Activated B cell treated with CpG ODN at 0.5 μM for 24 hours (primary cell): Measurements from ENCODE around the gene ATP6V1G1. TPM values are rescaled to one million over a fixed set of nuclear protein-coding genes. Genes with fewer than 3 reads are reported as not detected.
A peak's percentile ranks its signal among the peaks of the same experiment; 100 is the strongest.
"Not testable (repeated sequence)": the region's sequence is repeated elsewhere in the genome, so short reads cannot be mapped to it uniquely, and the experiment has no call there.

Experiments used
- ATAC-seq: fragments of 200-7000 bp; cut with Tn5 transposase; one replicate; pipeline ENCODE4 v1.10.0; 2021; ENCODE audit warnings: low read depth, mild to moderate bottlenecking, moderate library complexity
- CTCF ChIA-PET: fragments of 350-600 bp; sonication (Branson Sonifier 250); formaldehyde crosslinking; loops from one replicate; lab custom pipeline; 2021; ENCODE audit warnings: antibody characterized with exemption; lab: Charles Lee
- POLR2A ChIA-PET: fragments of 350-600 bp; sonication (Branson Sonifier 250); formaldehyde crosslinking; loops from one replicate; lab custom pipeline; 2021; ENCODE audit warnings: antibody characterized with exemption; lab: Charles Lee
- DNase-seq: peaks from one replicate; pipeline ENCODE4 v3.0.0; 2022
- H3K27ac Mint-ChIP-seq: one replicate; pipeline ENCODE4 v1.8.0; 2020; ENCODE audit warnings: mixed read lengths
- H3K27me3 Mint-ChIP-seq: one replicate; pipeline ENCODE4 v1.8.0; 2021; ENCODE audit warnings: mixed read lengths
- H3K36me3 Mint-ChIP-seq: one replicate; pipeline ENCODE4 v1.8.0; 2021; ENCODE audit warnings: low read depth, mixed read lengths
- H3K4me1 Mint-ChIP-seq: one replicate; pipeline ENCODE4 v1.8.0; 2021; ENCODE audit warnings: mixed read lengths
- H3K4me3 Mint-ChIP-seq: one replicate; pipeline ENCODE4 v1.8.0; 2020; ENCODE audit warnings: mild to moderate bottlenecking, mixed read lengths
- H3K9me3 Mint-ChIP-seq: one replicate; pipeline ENCODE4 v1.8.0; 2020; ENCODE audit warnings: mixed read lengths
- intact Hi-C: fragments of 100-400 bp; cut with micrococcal nuclease; formaldehyde crosslinking; loops from one replicate; pipeline ENCODE4 v1.15.1; 2024
- total RNA-seq: library from RNA; stranded (reverse); gene quantifications from 2 replicates; pipeline ENCODE4 v1.2.3, GENCODE V29; 2022
- TF ChIP-seq, protein P1 (sequence below): fragments of 200-600 bp; IDR thresholded peaks from one replicate; pipeline ENCODE4 v1.8.0; 2022; ENCODE audit warnings: antibody characterized with exemption, mild to moderate bottlenecking

Gene ATP6V1G1
- total RNA-seq, 1 donor from 2014 or later = 68.4 TPM

DNA sequence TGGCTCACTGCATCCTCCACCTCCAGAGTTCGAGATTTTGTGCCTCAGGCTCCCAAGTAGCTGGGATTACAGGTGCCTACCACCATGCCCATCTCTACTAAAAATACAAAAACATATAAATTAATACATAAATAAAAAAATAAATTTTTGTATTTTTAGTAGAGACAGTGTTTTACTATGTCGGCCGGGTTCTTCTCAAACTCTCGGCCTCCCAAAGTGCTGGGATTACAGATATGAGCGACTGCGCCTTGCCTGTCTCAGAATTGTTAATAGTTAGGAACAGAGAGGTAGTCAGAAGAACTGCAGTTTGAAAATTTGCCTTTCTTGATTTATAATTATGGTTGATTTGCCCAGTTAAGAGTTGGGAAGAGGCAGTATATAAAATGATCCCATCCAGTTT is 2.8 kb downstream of the ATP6V1G1 start:
- TF ChIP-seq, protein P1, sequence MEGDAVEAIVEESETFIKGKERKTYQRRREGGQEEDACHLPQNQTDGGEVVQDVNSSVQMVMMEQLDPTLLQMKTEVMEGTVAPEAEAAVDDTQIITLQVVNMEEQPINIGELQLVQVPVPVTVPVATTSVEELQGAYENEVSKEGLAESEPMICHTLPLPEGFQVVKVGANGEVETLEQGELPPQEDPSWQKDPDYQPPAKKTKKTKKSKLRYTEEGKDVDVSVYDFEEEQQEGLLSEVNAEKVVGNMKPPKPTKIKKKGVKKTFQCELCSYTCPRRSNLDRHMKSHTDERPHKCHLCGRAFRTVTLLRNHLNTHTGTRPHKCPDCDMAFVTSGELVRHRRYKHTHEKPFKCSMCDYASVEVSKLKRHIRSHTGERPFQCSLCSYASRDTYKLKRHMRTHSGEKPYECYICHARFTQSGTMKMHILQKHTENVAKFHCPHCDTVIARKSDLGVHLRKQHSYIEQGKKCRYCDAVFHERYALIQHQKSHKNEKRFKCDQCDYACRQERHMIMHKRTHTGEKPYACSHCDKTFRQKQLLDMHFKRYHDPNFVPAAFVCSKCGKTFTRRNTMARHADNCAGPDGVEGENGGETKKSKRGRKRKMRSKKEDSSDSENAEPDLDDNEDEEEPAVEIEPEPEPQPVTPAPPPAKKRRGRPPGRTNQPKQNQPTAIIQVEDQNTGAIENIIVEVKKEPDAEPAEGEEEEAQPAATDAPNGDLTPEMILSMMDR = no peak
- ATAC-seq (no peak), DNase-seq (no peak)
- intact Hi-C loops = no loop called here
- no peaks in the 10 kb centered on the region for H3K27me3 Mint-ChIP-seq
- peak overlapping the region; percentile 51 for H3K27ac Mint-ChIP-seq
- CTCF ChIA-PET = interaction anchor here (1.0 to 7.1 kb wide), 2 partner anchors 52 to 63 kb away, joined by 4 to 136 read pairs; no protein-coding TSS in a partner anchor
- POLR2A ChIA-PET = interaction anchor here (1.8 to 11.7 kb wide), 2 partner anchors 18 to 27 kb away, joined by 7 to 161 read pairs; partner anchors contain the start of gene TMEM268
- no peaks in the 10 kb centered on the region for H3K9me3 Mint-ChIP-seq
- H3K4me3 Mint-ChIP-seq = no peak overlapping the region
- peaks cover 63% of the 10 kb centered on the region for H3K4me1 Mint-ChIP-seq
- peaks cover 53% of the 10 kb centered on the region for H3K36me3 Mint-ChIP-seq

DNA sequence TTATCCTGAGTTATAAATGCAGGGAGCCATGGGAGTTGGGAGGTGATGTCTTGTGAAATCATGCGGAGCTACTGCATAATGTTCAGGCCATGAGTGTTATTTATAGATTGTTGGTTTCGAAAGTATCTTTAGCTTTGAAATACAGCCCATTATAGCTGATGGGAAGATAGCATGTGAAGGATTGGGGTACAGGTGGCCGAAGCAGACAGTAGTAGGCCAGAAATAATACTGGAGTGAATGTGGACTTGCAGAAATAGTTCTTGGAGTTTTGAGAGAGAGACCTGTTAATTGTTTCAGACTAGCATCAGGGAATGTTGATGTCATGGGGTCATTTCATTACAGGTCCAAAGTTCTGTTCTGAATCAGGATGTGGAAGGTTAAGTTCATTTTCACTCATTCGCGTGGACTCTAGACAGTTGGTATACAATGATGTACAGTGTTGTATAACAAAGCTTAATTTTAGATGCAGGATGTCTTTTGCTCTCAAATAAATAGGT is 3.8 kb downstream of the ATP6V1G1 start:
- POLR2A ChIA-PET = interaction anchor here (0.6 to 11.7 kb wide), 13 partner anchors 9 to 219 kb away, joined by 3 to 161 read pairs (median 4); partner anchors contain the start of genes TMEM268 and WHRN
- Mint-ChIP-seq H3K4me1 (peaks cover 68% of the 10 kb centered on the region), H3K27me3 (no peaks in the 10 kb centered on the region), H3K9me3 (no peaks in the 10 kb centered on the region), H3K4me3 (peak overlapping the region; percentile 75), H3K27ac (peak overlapping the region; percentile 87), H3K36me3 (peaks cover 62% of the 10 kb centered on the region)
- CTCF ChIA-PET = interaction anchor here (1.1 to 7.1 kb wide), 12 partner anchors 15 to 185 kb away, joined by 3 to 136 read pairs (median 6); no protein-coding TSS in a partner anchor
- no peak for DNase-seq
- TF ChIP-seq, protein P1 = no peak
- ATAC-seq = no peak
- intact Hi-C loops = no loop called here

DNA sequence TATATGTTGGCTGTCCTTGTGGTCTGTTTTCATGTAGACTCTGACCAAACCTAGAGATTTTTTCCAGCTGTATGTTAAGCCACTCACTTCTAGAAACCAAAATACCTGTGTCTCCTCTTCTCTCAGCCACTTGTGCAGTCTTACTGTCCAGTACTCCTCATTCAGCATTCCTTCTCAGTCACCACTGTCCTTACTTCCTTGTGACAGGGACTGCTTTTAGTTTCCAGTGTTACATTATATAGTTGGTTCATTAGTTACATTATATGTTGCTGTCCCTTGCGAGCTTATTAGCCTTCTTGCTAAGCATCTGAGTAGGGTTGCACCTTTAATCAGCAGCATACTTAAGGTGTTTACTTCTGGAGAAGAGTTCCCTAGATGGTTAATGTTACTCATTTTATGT is 4.3 kb downstream of the ATP6V1G1 start:
- CTCF ChIA-PET = interaction anchor here (0.9 to 7.1 kb wide), 31 partner anchors 9 to 316 kb away, joined by 3 to 136 read pairs (median 4); partner anchors contain the start of gene TMEM268
- DNase-seq = no peak
- Mint-ChIP-seq H3K4me3 (peak overlapping the region; percentile 75), H3K27ac (peak overlapping the region; percentile 87), H3K4me1 (peaks cover 71% of the 10 kb centered on the region), H3K27me3 (no peaks in the 10 kb centered on the region), H3K36me3 (peaks cover 66% of the 10 kb centered on the region), H3K9me3 (no peaks in the 10 kb centered on the region)
- POLR2A ChIA-PET = interaction anchor here (0.7 to 11.7 kb wide), 12 partner anchors 9 to 220 kb away, joined by 3 to 161 read pairs (median 4); partner anchors contain the start of genes TMEM268 and WHRN
- ATAC-seq = no peak
- TF ChIP-seq, protein P1 = no peak
- intact Hi-C loops = loop anchor here (1.0 kb wide), 6 partner anchors 12 to 187 kb away; no protein-coding TSS in a partner anchor

DNA sequence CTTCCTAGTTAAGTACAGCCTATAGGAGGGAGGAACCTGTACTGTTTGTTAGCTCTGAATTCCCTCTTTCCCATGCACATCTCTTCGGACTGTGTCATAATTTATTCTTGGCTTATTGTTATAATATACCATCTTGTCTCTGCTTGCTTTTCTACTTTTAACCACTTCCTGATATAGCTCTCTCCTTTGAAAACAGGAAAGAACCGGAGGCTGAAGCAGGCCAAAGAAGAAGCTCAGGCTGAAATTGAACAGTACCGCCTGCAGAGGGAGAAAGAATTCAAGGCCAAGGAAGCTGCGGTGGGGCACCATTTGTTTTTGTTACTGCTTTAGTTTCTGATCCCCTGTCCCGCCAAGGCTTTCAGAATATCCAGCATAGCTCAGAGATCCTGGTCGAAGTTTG is 4.8 kb downstream of the ATP6V1G1 start:
- ChIA-PET POLR2A (interaction anchor here (0.8 to 11.7 kb wide), 12 partner anchors 10 to 243 kb away, joined by 3 to 161 read pairs (median 4); partner anchors contain the start of gene TMEM268), CTCF (interaction anchor here (0.9 to 7.1 kb wide), 33 partner anchors 9 to 315 kb away, joined by 3 to 136 read pairs (median 4); partner anchors contain the start of gene TMEM268)
- peaks cover 66% of the 10 kb centered on the region for H3K4me1 Mint-ChIP-seq
- ATAC-seq (peak; percentile 33), DNase-seq (no peak)
- no peaks in the 10 kb centered on the region for H3K27me3 Mint-ChIP-seq
- H3K36me3 Mint-ChIP-seq = peaks cover 71% of the 10 kb centered on the region
- TF ChIP-seq, protein P1 = no peak
- intact Hi-C loops = loop anchor here (1.0 kb wide), 6 partner anchors 12 to 187 kb away; no protein-coding TSS in a partner anchor
- H3K4me3 Mint-ChIP-seq = peak overlapping the region; percentile 75
- no peaks in the 10 kb centered on the region for H3K9me3 Mint-ChIP-seq
- H3K27ac Mint-ChIP-seq = peak overlapping the region; percentile 87

DNA sequence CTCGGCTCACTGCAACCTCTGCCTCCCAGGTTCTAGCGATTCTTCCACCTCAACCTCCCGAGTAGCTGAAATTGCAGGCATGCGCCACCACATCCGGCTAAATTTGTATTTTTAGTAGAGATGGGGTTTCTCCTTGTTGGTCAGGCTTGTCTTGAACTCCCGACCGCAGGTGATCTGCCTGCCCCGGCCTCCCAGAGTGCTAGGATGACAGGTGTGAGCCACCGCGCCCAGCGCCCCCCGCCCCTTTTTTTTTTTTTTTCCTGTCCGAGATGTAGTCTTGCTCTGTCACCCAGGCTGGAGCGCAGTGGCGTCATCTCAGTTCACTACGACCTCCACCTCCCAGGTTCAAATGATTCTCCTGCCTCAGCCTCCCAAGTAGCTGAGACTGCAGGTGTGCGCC is 6.6 kb downstream of the ATP6V1G1 start:
- ChIA-PET CTCF (interaction anchor here (1.8 kb wide), 1 partner anchor 59 kb away, joined by 6 read pairs; no protein-coding TSS in a partner anchor), POLR2A (interaction anchor here (0.7 to 11.7 kb wide), 2 partner anchors 14 to 27 kb away, joined by 4 to 161 read pairs; partner anchors contain the start of gene TMEM268)
- Mint-ChIP-seq H3K4me3 (no peak overlapping the region), H3K4me1 (peaks cover 54% of the 10 kb centered on the region), H3K27me3 (no peaks in the 10 kb centered on the region), H3K9me3 (no peaks in the 10 kb centered on the region), H3K36me3 (peaks cover 72% of the 10 kb centered on the region), H3K27ac (no peak overlapping the region)
- ATAC-seq (no peak), DNase-seq (no peak)
- TF ChIP-seq, protein P1 = no peak
- intact Hi-C loops = no loop called here

DNA sequence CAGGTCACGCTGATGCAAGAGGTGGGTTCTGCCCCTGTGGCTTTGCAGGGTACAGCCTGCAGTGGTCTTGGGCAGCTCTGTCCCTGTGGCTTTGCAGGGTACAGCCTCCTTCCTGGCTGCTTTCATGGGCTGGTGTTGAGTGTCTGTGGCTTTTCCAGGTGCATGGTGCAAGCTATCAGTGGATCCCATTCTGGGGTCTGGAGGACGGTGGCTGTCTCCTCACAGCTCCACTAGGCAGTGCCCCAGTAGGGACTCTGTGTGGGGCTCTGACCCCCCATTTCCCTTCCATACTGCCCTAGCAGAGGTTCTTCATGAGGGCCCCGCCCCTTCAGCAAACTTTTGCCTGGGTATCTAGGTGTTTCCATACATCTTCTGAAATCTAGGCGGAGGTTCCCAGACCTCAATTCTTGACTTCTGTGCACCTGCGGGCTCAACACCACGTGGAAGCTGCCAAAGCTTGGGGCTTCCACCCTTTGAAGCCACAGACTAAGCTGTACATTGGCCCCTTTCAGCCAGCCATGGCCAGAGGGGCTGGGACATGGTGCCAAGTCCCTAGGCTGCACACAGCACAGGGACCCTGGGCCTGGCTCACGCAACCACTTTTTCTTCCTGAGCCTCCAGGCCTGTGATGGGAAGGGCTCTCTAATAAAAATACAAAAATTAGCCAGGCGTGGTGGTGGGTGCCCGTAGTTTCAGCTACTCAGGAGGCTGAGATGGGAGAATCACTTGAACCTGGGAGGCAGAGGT is 13.1 kb downstream of the ATP6V1G1 start:
- peaks cover 30% of the 10 kb centered on the region for H3K4me1 Mint-ChIP-seq
- H3K36me3 Mint-ChIP-seq = peaks cover 64% of the 10 kb centered on the region
- H3K27me3 Mint-ChIP-seq, intact Hi-C loops, DNase-seq, H3K9me3 Mint-ChIP-seq, CTCF ChIA-PET, ATAC-seq, H3K4me3 Mint-ChIP-seq: not testable (repeated sequence)
- peak overlapping the region; percentile 24 for H3K27ac Mint-ChIP-seq
- POLR2A ChIA-PET = interaction anchor here (0.8 to 1.8 kb wide), 3 partner anchors 10 to 13 kb away, joined by 3 to 7 read pairs (median 4); partner anchors contain the start of genes ATP6V1G1 and TMEM268
